ENCODE data around the gene HMGCS2. TPM values are rescaled to one million over a fixed set of nuclear protein-coding genes. Genes with fewer than 3 reads are reported as not detected.

Gene HMGCS2
- total RNA-seq, 1 experiment from 2014 or later = not detected

GRCh38 chr1:119737040-119737682 is 31.5 kb downstream of the HMGCS2 start:
- in situ Hi-C loops (cut with HindIII; ENCODE audit: low sequenced_read_pairs) = no loop called here

GRCh38 chr1:119736649-119737039 is 32.1 kb downstream of the HMGCS2 start:
- in situ Hi-C loops (cut with HindIII; ENCODE audit: low sequenced_read_pairs) = no loop called here

More at GRCh38 chr1:119737040-119737682, 31.5 kb downstream of the HMGCS2 start:
- no peak for DNase-seq (ENCODE audit: low spot score)

GRCh38 chr1:119735217-119735616 is 33.5 kb downstream of the HMGCS2 start:
- in situ Hi-C loops (cut with HindIII; ENCODE audit: low sequenced_read_pairs) = no loop called here
- no peak for DNase-seq (ENCODE audit: low spot score)

More at GRCh38 chr1:119736649-119737039, 32.1 kb downstream of the HMGCS2 start:
- DNase-seq (ENCODE audit: low spot score) = no peak

- in situ Hi-C loops (cut with HindIII; ENCODE audit: low sequenced_read_pairs) = no loop called here
- DNase-seq (ENCODE audit: low spot score) = no peak
Observed at GRCh38 chr1:119733754-119734153, 35.0 kb downstream of the HMGCS2 start.

- in situ Hi-C loops (cut with HindIII; ENCODE audit: low sequenced_read_pairs) = no loop called here
- no peak for DNase-seq (ENCODE audit: low spot score)
Observed at GRCh38 chr1:119732465-119733168, 36.1 kb downstream of the HMGCS2 start.

GRCh38 chr1:119731741-119732430 is 36.8 kb downstream of the HMGCS2 start:
- no peak for DNase-seq (ENCODE audit: low spot score)
- in situ Hi-C loops (cut with HindIII; ENCODE audit: low sequenced_read_pairs) = no loop called here

GRCh38 chr1:119731060-119731459 is 37.6 kb downstream of the HMGCS2 start:
- in situ Hi-C loops (cut with HindIII; ENCODE audit: low sequenced_read_pairs) = no loop called here
- no peak for DNase-seq (ENCODE audit: low spot score)

GRCh38 chr1:119729044-119729443 is 39.7 kb downstream of the HMGCS2 start:
- no peak for DNase-seq (ENCODE audit: low spot score)
- in situ Hi-C loops (cut with HindIII; ENCODE audit: low sequenced_read_pairs) = no loop called here

- in situ Hi-C loops (cut with HindIII; ENCODE audit: low sequenced_read_pairs) = no loop called here
Observed at GRCh38 chr1:119727991-119728390, 40.7 kb downstream of the HMGCS2 start.

GRCh38 chr1:119725626-119726025 is 43.1 kb downstream of the HMGCS2 start:
- no peak for DNase-seq (ENCODE audit: low spot score)
- in situ Hi-C loops (cut with HindIII; ENCODE audit: low sequenced_read_pairs) = no loop called here

More at GRCh38 chr1:119727991-119728390, 40.7 kb downstream of the HMGCS2 start:
- DNase-seq (ENCODE audit: low spot score) = no peak

- in situ Hi-C loops (cut with HindIII; ENCODE audit: low sequenced_read_pairs) = no loop called here
- no peak for DNase-seq (ENCODE audit: low spot score)
Observed at GRCh38 chr1:119724611-119725218, 44.0 kb downstream of the HMGCS2 start.

- DNase-seq (ENCODE audit: low spot score) = no peak
- in situ Hi-C loops (cut with HindIII; ENCODE audit: low sequenced_read_pairs) = no loop called here
Observed at GRCh38 chr1:119721896-119722295, 46.8 kb downstream of the HMGCS2 start.

- DNase-seq (ENCODE audit: low spot score) = no peak
- in situ Hi-C loops (cut with HindIII; ENCODE audit: low sequenced_read_pairs) = no loop called here
Observed at GRCh38 chr1:119720866-119721440, 47.8 kb downstream of the HMGCS2 start.

- in situ Hi-C loops (cut with HindIII; ENCODE audit: low sequenced_read_pairs) = no loop called here
- no peak for DNase-seq (ENCODE audit: low spot score)
Observed at GRCh38 chr1:119718972-119719371, 49.7 kb downstream of the HMGCS2 start.

- no peak for DNase-seq (ENCODE audit: low spot score)
- in situ Hi-C loops (cut with HindIII; ENCODE audit: low sequenced_read_pairs) = no loop called here
Observed at GRCh38 chr1:119718409-119718808, 50.3 kb downstream of the HMGCS2 start.

GRCh38 chr1:119715542-119715941 is 53.2 kb downstream of the HMGCS2 start:
- in situ Hi-C loops (cut with HindIII; ENCODE audit: low sequenced_read_pairs) = no loop called here

GRCh38 chr1:119714583-119714982 is 54.1 kb downstream of the HMGCS2 start:
- in situ Hi-C loops (cut with HindIII; ENCODE audit: low sequenced_read_pairs) = no loop called here
- DNase-seq (ENCODE audit: low spot score) = no peak

More at GRCh38 chr1:119715542-119715941, 53.2 kb downstream of the HMGCS2 start:
- DNase-seq (ENCODE audit: low spot score) = no peak

GRCh38 chr1:119713749-119714456 is 54.8 kb downstream of the HMGCS2 start:
- DNase-seq (ENCODE audit: low spot score) = peak; percentile 29
- in situ Hi-C loops (cut with HindIII; ENCODE audit: low sequenced_read_pairs) = no loop called here
